DND-41 (cell line): ENCODE results near the gene FURIN.

ENCODE experiments used
- CTCF ChIP-seq: IDR thresholded peaks from 2 replicates; pipeline ENCODE4 v1.5.1; 2012; ENCODE audit warnings: borderline replicate concordance, low read length, moderate library complexity, mild to moderate bottlenecking; ENCODE audit not compliant: poor library complexity, severe bottlenecking; ENCODE audit errors: extremely low read depth
- EZH2 ChIP-seq: IDR thresholded peaks from 3 replicates; pipeline ENCODE4 v1.6.1; 2012; ENCODE audit warnings: borderline replicate concordance, low read depth, mild to moderate bottlenecking, moderate library complexity, low read length, inconsistent platforms; ENCODE audit not compliant: severe bottlenecking

GRCh38 chr15:90837094-90837493 lies 31.3 kb upstream of the FURIN start:
- TF ChIP-seq CTCF (no peak), EZH2 (no peak)
